Measurements from ENCODE around the gene CARHSP1. TPM values are rescaled to one million over a fixed set of nuclear protein-coding genes. Genes with fewer than 3 reads are reported as not detected.
"Not testable (repeated sequence)": the region's sequence is repeated elsewhere in the genome, so short reads cannot be mapped to it uniquely, and the experiment has no call there.

The CARHSP1 gene
- total RNA-seq, 4 donors from 2014 or later = 20.0 to 79.2 (median 67.4) TPM

DNA sequence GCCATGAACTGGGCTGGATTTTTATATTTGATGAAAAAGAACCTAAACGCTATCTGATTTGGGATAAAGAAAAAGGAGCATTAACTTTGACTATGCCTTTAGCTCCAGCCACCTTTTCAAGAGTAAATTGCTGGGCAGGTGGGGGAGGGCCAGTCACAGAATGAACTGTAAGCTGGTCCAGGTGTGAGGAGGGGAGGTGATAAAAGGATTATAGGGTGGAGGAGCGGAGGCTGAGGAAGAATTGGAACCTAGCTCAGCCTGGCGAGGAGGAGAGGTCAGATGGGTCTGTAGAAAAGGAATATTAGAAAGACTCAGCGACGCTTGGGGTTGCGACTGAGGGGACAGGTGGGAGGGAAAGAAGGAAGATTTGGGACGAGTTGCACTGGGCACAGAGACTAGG is 32.0 kb downstream of the CARHSP1 start:
- H3K4me1 ChIP-seq; H3K27ac ChIP-seq; H3K27me3 ChIP-seq; H3K4me3 ChIP-seq; DNase-seq; H3K36me3 ChIP-seq; H3K9me3 ChIP-seq; intact Hi-C loops (cut with DNase I; ENCODE audit: low total_unique reads): not testable (repeated sequence)

- Histone ChIP-seq H3K36me3 (no peaks in the 10 kb centered on the region), H3K4me3 (no peak overlapping the region), H3K27ac (no peak overlapping the region), H3K9me3 (no peaks in the 10 kb centered on the region), H3K4me1 (no peaks in the 10 kb centered on the region), H3K27me3 (no peaks in the 10 kb centered on the region)
- intact Hi-C loops (cut with DNase I; ENCODE audit: low total_unique reads) = no loop called here
- DNase-seq = no peak
- TF ChIP-seq CTCF (IDR thresholded peaks at IDR 0.05) = no peak
- TF ChIP-seq POLR2A (IDR thresholded peaks at IDR 0.05) = no peak
Observed at GRCh38 chr16:8832717-8833105, 36.1 kb downstream of the CARHSP1 start.

DNA sequence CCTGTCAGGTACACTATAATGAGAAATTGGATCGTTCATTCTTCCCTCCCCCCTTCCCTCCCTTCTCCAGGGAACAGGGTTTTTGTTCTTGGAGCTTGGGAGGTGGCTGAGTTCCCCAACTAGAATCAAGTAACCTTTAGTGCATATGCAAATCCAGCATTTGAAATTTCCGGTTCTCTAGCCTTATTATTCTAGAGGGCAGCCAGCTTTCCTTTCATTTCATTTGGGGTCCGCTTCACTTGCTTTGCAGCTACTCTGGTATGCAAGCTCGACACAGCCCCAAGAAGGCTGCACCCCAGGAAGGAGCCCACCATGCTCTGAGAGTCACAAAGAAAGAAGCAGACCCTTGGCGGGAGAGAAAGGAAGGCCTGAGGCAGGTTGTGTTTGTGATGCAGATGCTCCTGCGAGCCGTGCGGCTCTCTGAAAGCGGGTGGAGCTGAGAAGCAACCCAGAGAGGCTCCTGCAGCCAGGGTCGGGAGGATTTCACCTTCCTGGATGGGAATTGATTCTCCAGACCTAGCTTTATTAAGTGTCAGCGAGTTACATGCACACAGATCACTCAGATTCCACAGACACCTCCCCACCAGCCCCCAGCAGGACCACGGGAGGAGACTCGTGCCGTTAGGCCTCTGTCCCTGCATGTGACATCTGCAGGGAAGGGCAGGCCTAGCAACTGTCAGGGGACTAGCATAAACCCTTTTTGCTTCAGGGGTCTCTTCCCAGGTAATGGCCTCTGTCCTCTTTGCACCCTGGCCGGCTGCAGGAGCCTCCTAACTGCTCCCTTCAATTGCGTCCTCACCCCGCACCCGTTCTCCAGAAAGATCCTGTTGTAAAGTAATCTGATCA is 36.7 kb downstream of the CARHSP1 start:
- no peaks in the 10 kb centered on the region for H3K9me3 ChIP-seq
- no peak for TF ChIP-seq POLR2A (IDR thresholded peaks at IDR 0.05)
- no peak for TF ChIP-seq CTCF (IDR thresholded peaks at IDR 0.05)
- H3K4me1 ChIP-seq = no peaks in the 10 kb centered on the region
- no peak overlapping the region for H3K4me3 ChIP-seq
- no peaks in the 10 kb centered on the region for H3K36me3 ChIP-seq
- no peak overlapping the region for H3K27ac ChIP-seq
- intact Hi-C loops (cut with DNase I; ENCODE audit: low total_unique reads) = no loop called here
- DNase-seq = no peak
- H3K27me3 ChIP-seq = no peaks in the 10 kb centered on the region

GRCh38 chr16:8831450-8831849 is 37.4 kb downstream of the CARHSP1 start:
- Histone ChIP-seq H3K9me3 (no peaks in the 10 kb centered on the region), H3K36me3 (no peaks in the 10 kb centered on the region), H3K4me1 (no peaks in the 10 kb centered on the region), H3K27me3 (no peaks in the 10 kb centered on the region), H3K4me3 (no peak overlapping the region), H3K27ac (no peak overlapping the region)
- intact Hi-C loops (cut with DNase I; ENCODE audit: low total_unique reads) = no loop called here
- no peak for TF ChIP-seq CTCF (IDR thresholded peaks at IDR 0.05)
- no peak for TF ChIP-seq POLR2A (IDR thresholded peaks at IDR 0.05)
- no peak for DNase-seq

- intact Hi-C loops (cut with DNase I; ENCODE audit: low total_unique reads) = no loop called here
- no peak overlapping the region for H3K4me3 ChIP-seq
- no peak overlapping the region for H3K27ac ChIP-seq
- H3K4me1 ChIP-seq = no peaks in the 10 kb centered on the region
- DNase-seq = no peak
- H3K36me3 ChIP-seq = no peaks in the 10 kb centered on the region
- H3K27me3 ChIP-seq = no peaks in the 10 kb centered on the region
- no peak for TF ChIP-seq CTCF (IDR thresholded peaks at IDR 0.05)
- TF ChIP-seq POLR2A (IDR thresholded peaks at IDR 0.05) = no peak
- H3K9me3 ChIP-seq = no peaks in the 10 kb centered on the region
Observed at GRCh38 chr16:8828541-8829165, 40.2 kb downstream of the CARHSP1 start.

Measured in uterus (tissue), 4 donors.